ENCODE results near the gene SARDH.

- TF ChIP-seq POLR2A (IDR thresholded peaks at IDR 0.05) (no peak), CTCF (IDR thresholded peaks at IDR 0.05) (no peak), EP300 (IDR thresholded peaks at IDR 0.05) (no peak)
These were observed 108.7 kb downstream of the SARDH start for GRCh38 chr9:133629221-133630110.
